MM.1S (cell line): ENCODE results near the gene LURAP1L.

Experiments used
- EZH2phosphoT487 ChIP-seq: fragments of 300-600 bp; sonication (generic); IDR thresholded peaks from 2 replicates; pipeline ENCODE4 v1.6.1; 2018; ENCODE audit warnings: antibody characterized with exemption, low read length
- TF ChIP-seq, protein P1 (sequence below): fragments of 300-600 bp; sonication (generic); IDR thresholded peaks from 2 replicates; pipeline ENCODE4 v1.5.1; 2016; ENCODE audit warnings: antibody characterized with exemption, low read length, mixed read lengths

DNA sequence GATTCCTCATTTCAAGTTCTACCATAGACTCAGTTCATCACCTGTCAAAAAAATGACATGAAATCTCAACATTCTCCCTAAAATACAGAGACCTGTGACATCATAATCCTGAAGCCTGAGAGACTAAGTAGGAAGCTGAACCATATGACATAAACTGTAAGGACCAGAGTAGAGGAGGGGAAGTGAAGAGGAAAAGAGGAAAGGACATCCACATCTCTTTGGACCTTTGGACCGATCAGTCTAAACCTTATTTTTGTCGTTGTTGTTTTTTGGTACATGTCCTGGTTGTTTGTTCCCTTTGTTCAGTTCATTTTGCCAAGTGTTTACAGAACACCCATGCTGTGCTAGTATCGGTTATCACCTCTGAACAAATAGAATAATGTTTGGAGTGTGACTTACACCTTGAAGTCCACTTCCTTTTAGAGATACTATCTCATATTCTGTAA lies 41.9 kb downstream of the LURAP1L start:
- no peak for TF ChIP-seq EZH2phosphoT487
- TF ChIP-seq, protein P1, sequence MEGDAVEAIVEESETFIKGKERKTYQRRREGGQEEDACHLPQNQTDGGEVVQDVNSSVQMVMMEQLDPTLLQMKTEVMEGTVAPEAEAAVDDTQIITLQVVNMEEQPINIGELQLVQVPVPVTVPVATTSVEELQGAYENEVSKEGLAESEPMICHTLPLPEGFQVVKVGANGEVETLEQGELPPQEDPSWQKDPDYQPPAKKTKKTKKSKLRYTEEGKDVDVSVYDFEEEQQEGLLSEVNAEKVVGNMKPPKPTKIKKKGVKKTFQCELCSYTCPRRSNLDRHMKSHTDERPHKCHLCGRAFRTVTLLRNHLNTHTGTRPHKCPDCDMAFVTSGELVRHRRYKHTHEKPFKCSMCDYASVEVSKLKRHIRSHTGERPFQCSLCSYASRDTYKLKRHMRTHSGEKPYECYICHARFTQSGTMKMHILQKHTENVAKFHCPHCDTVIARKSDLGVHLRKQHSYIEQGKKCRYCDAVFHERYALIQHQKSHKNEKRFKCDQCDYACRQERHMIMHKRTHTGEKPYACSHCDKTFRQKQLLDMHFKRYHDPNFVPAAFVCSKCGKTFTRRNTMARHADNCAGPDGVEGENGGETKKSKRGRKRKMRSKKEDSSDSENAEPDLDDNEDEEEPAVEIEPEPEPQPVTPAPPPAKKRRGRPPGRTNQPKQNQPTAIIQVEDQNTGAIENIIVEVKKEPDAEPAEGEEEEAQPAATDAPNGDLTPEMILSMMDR, result no peak
